Measurements from ENCODE around the gene SAFB2. TPM values are rescaled to one million over a fixed set of nuclear protein-coding genes. Genes with fewer than 3 reads are reported as not detected.

SAFB2 gene
- total and polyA plus RNA-seq, 11 donors: 14.2 to 56.7 (median 44.2) TPM

DNA sequence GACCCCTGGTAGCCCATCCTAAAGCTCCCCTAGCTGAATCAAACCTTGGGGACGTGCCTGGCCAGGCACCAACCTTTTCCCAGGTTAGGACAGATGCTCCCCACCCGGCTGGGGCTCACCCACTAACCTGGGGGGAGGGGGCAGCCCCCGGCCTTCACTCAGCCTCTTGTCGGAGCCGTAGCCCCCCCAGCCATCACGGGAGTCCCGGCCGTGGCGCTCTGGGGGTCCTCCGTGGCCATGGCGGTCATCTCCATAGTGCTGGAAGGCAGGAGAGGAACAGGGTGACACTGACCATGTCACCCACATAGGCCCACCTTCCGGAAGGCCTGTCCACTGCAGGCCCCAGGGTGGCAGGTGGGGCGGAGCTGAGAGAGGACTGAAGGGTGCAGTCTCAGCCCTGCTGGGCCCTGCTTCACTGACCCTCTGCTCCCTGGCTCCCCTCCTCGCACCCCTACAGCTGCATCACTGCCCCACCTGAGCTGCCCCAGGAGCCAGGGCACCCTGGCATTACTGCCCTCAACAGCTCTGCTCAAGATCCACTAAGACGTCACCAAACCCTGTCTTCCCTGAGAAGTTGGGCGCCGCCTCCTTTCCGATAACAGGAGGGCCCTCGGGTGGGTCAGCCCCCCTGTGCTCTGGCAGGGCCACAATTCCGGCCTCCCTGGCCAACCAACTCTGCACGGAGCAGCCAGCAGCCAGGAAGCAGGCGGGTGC is 32.3 kb downstream of the SAFB2 start:
- intact Hi-C loops (cut with DNase I): no loop called here
- Histone ChIP-seq H3K9me3 (no peaks in the 10 kb centered on the region), H3K27ac (no peak overlapping the region), H3K4me3 (no peak overlapping the region), H3K27me3 (no peaks in the 10 kb centered on the region), H3K4me1 (peaks cover 0 to 15% (median 13%) of the 10 kb centered on the region in 12 donors), H3K36me3 (peaks cover 2 to 96% (median 89%) of the 10 kb centered on the region in 9 donors)
- no peak for ATAC-seq
- 89 to 91% (median 90%) methylated on average over 14 to 22 of the region's 22 CpGs for WGBS, 4 donors
- TF ChIP-seq POLR2A (IDR thresholded peaks at IDR 0.05): no peak
- TF ChIP-seq, protein P1, sequence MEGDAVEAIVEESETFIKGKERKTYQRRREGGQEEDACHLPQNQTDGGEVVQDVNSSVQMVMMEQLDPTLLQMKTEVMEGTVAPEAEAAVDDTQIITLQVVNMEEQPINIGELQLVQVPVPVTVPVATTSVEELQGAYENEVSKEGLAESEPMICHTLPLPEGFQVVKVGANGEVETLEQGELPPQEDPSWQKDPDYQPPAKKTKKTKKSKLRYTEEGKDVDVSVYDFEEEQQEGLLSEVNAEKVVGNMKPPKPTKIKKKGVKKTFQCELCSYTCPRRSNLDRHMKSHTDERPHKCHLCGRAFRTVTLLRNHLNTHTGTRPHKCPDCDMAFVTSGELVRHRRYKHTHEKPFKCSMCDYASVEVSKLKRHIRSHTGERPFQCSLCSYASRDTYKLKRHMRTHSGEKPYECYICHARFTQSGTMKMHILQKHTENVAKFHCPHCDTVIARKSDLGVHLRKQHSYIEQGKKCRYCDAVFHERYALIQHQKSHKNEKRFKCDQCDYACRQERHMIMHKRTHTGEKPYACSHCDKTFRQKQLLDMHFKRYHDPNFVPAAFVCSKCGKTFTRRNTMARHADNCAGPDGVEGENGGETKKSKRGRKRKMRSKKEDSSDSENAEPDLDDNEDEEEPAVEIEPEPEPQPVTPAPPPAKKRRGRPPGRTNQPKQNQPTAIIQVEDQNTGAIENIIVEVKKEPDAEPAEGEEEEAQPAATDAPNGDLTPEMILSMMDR (IDR thresholded peaks at IDR 0.05): no peak
- no peak for DNase-seq

DNA sequence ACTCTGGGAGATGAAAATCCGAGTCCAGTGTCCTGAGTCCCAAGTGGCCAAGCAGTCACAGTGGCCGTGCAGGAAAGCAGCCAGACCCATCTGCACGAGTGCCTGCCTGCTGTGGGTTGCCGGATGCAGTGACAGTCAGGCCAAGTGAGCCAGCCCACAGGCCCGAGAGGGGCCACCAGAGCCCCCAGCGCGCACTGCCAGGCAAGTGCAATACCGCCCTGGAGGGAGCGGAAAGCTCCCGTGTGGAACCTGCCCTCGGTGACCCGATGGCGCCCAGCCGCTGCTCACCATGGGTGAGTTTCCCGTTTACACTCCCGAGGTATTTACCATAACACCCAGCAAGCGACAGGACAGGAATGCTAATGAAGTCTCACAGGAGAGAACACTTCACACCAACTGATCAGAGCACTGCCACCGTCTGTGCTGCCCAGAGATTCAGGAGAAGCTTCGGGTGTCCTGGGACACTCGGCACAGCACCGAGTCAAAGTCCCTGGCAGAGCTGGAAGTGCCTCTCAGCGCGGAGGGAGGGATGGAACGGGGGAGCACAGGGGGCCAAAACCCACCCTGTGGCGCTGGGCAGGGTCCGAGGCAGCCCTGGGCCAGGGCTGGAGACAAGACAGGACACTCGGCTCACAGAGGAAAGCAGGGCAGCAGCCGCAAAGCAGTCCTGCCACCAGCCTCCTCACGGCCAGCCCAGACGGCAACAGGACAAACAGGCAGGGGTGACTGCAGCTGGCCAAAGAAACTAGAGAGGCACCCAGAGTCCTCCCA is 33.5 kb downstream of the SAFB2 start:
- 74 to 82% (median 76%) methylated on average over 29 to 30 of the region's 30 CpGs for whole genome bisulfite sequencing, 4 donors
- H3K27ac ChIP-seq: no peak overlapping the region
- intact Hi-C loops (cut with DNase I): no loop called here

DNA sequence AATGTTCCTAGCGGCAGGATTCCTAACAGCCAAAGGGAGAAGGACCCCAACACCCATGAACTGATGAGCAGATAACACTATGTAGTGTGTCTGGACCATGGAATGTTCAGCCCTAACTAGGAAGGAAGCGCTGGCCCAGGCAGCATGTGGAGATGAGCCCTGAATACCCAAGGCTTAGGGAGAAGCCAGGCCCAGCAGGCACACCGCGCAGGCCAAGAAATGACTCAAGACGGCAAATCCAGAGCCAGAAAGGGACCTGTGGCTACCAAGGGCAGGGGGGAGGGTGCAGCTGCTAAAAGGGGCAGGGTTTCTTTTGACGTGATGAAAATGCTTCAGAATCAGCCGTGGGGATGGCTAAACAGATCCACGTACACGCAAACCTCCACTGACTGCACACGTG is 34.1 kb downstream of the SAFB2 start:
- Histone ChIP-seq H3K27ac (no peak overlapping the region), H3K9me3 (no peaks in the 10 kb centered on the region), H3K27me3 (no peaks in the 10 kb centered on the region), H3K36me3 (peaks cover 2 to 83% (median 70%) of the 10 kb centered on the region in 9 donors), H3K4me3 (no peak overlapping the region), H3K4me1 (peaks cover 0 to 17% (median 15%) of the 10 kb centered on the region in 12 donors)
- ATAC-seq: no peak
- intact Hi-C loops (cut with DNase I): no loop called here
- WGBS, 4 donors: 85 to 90% (median 88%) methylated on average over 10 of the region's 10 CpGs
- no peak for TF ChIP-seq POLR2A (IDR thresholded peaks at IDR 0.05)
- TF ChIP-seq, protein P1 (IDR thresholded peaks at IDR 0.05): no peak
- no peak for DNase-seq

More for the DNA sequence above, 33.5 kb downstream of the SAFB2 start:
- Histone ChIP-seq H3K9me3 (no peaks in the 10 kb centered on the region), H3K4me3 (no peak overlapping the region), H3K36me3 (peaks cover 2 to 85% (median 77%) of the 10 kb centered on the region in 9 donors), H3K4me1 (peaks cover 0 to 17% (median 15%) of the 10 kb centered on the region in 12 donors), H3K27me3 (no peaks in the 10 kb centered on the region)
- ATAC-seq (no peak), DNase-seq (no peak)
- no peak for TF ChIP-seq POLR2A (IDR thresholded peaks at IDR 0.05)
- TF ChIP-seq, protein P1 (IDR thresholded peaks at IDR 0.05): no peak

DNA sequence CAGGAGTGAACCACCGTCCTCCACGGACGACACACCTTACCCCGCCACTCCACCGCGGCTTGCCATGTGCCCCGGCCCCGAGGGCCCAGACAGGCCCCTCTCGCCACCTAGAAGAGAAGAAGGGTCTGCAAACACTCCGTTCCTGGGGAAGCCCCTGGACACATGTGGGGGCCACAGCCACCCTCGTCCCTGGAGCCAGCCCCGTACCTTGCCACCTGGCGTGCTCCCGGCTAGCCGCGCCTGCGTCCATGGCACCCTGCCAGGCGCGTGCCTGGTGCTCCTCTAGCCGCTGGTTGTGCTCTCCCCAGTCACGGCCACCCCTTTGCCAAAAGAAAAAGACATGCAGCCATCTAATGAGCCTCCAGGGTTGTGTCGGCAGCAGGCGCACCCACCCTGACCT is 34.9 kb downstream of the SAFB2 start:
- 89 to 94% (median 91%) methylated on average over 23 of the region's 23 CpGs for WGBS, 4 donors
- ATAC-seq: no peak
- DNase-seq: no peak
- peaks cover 0 to 17% (median 15%) of the 10 kb centered on the region in 12 donors for H3K4me1 ChIP-seq
- H3K4me3 ChIP-seq: no peak overlapping the region
- intact Hi-C loops (cut with DNase I): no loop called here
- H3K9me3 ChIP-seq: no peaks in the 10 kb centered on the region
- peaks cover 0 to 78% (median 66%) of the 10 kb centered on the region in 9 donors for H3K36me3 ChIP-seq
- no peaks in the 10 kb centered on the region for H3K27me3 ChIP-seq
- TF ChIP-seq, protein P1 (IDR thresholded peaks at IDR 0.05): no peak
- no peak for TF ChIP-seq POLR2A (IDR thresholded peaks at IDR 0.05)
- H3K27ac ChIP-seq: no peak overlapping the region
